OCI-LY3 (cell line): ENCODE data around the gene HYAL1.

Experiments used
- CTCF ChIP-seq: fragments of 200-600, 300-600 bp; sonication (generic); IDR thresholded peaks from 2 replicates; pipeline ENCODE4 v1.5.1; 2014; ENCODE audit warnings: antibody characterized with exemption, low read length, low read depth
- EZH2phosphoT487 ChIP-seq: fragments of 200-600 bp; shearing (Covaris generic); IDR thresholded peaks from 2 replicates; pipeline ENCODE4 v1.6.1; 2018; ENCODE audit warnings: antibody characterized with exemption, mixed run types, low read depth

GRCh38 chr3:50271314-50271936 lies 31.9 kb downstream of the HYAL1 start:
- TF ChIP-seq CTCF (no peak), EZH2phosphoT487 (no peak)
